Breast epithelium (tissue), 4 donors: ENCODE measurements around the gene BRD7. TPM values are rescaled to one million over a fixed set of nuclear protein-coding genes. Genes with fewer than 3 reads are reported as not detected.
"Not testable (repeated sequence)": the region's sequence is repeated elsewhere in the genome, so short reads cannot be mapped to it uniquely, and the experiment has no call there.

ENCODE experiments used
- DNase-seq, 2 donors: peaks; one replicate each; pipeline ENCODE4 v3.0.0-alpha.2; 2019; ENCODE audit warnings: low spot score in 2 of 2
- H3K27ac ChIP-seq, 2 donors: fragments of 200-600 bp; sonication (generic) in 1 of 2; one replicate each; pipeline ENCODE4 v1.5.1; 2016 to 2019; ENCODE audit warnings: mild to moderate bottlenecking in 1 of 2
- H3K27me3 ChIP-seq, 2 donors: fragments of 200-600 bp; sonication (generic) in 1 of 2; one replicate each; pipeline versions ENCODE4 v1.5.1 to v1.6.0; 2017 to 2019; ENCODE audit warnings: control low read depth in 1 of 2, mild to moderate bottlenecking in 1 of 2
- H3K36me3 ChIP-seq: fragments of 200-600 bp; one replicate; pipeline ENCODE4 v1.5.1; 2019
- H3K4me1 ChIP-seq, 2 donors: fragments of 200-600 bp; sonication (generic); one replicate each; pipeline ENCODE4 v1.5.1; 2016 to 2019; ENCODE audit warnings: control low read depth in 1 of 2
- H3K4me3 ChIP-seq, 3 donors: fragments of 200-600 bp; sonication (generic); 1 replicate in 2 of 3; 2 replicates in 1 of 3; pipeline ENCODE4 v1.5.1; 2016 to 2019; ENCODE audit warnings: mild to moderate bottlenecking in 3 of 3, moderate library complexity in 2 of 3
- H3K9me3 ChIP-seq, 2 donors: fragments of 200-600 bp; sonication (generic) in 1 of 2; one replicate each; pipeline ENCODE4 v1.5.1; 2016 to 2019; ENCODE audit warnings: control low read depth in 1 of 2
- CTCF ChIP-seq, 3 donors: fragments of 450-650 bp; IDR thresholded peaks; one replicate each; pipeline ENCODE4 v1.5.1; 2016 to 2017; ENCODE audit warnings: antibody characterized with exemption in 3 of 3, mild to moderate bottlenecking in 3 of 3, moderate library complexity in 3 of 3
- POLR2A ChIP-seq: fragments of 450-650 bp; IDR thresholded peaks from one replicate; pipeline ENCODE4 v1.6.1; 2016; ENCODE audit warnings: antibody characterized with exemption, mild to moderate bottlenecking, moderate library complexity
- POLR2AphosphoS5 ChIP-seq, 3 donors: sonication (generic); formaldehyde crosslinking; IDR thresholded peaks; one replicate each; pipeline ENCODE4 v1.6.1; 2017; ENCODE audit warnings: antibody characterized with exemption in 3 of 3
- intact Hi-C: fragments of 100-400 bp; cut with DNase I; formaldehyde crosslinking; loops from one replicate; pipeline ENCODE4 v1.15.1; 2023; ENCODE audit warnings: low total_unique reads
- total RNA-seq, 3 donors: library from RNA; depleted of rRNA; stranded (reverse); fragments of >200 nt; gene quantifications; one replicate each; pipeline ENCODE4 v1.1.0, GENCODE V29; 2016

Gene BRD7
- total RNA-seq, 3 donors from 2014 or later: 42.0 to 53.9 (median 43.0) TPM

DNA sequence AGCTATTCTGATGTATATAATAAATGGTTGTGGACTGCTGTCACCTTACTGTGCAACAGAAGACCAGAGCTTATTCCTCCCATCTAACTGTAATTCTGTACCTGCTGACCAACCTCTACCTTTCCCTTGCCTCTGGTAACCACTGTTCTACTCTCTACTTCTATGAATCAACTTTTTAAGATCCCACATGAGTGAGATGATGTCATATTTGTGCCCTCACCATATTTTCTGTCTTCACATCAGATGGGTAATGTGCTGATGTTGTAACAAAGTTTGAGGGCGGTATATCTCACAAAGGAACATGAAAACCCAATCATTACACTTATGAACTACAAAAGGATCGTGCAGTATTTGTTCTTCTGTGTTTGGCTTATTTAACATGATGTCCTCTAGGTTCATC lies 16.8 kb downstream of the BRD7 start:
- H3K4me1 ChIP-seq: no peaks in the 10 kb centered on the region
- no peak overlapping the region for H3K4me3 ChIP-seq
- no peaks in the 10 kb centered on the region for H3K9me3 ChIP-seq
- DNase-seq: no peak
- no peak for TF ChIP-seq POLR2AphosphoS5 (IDR thresholded peaks at IDR 0.05)
- TF ChIP-seq POLR2A: no peak
- no peaks in the 10 kb centered on the region for H3K27me3 ChIP-seq
- intact Hi-C loops: no loop called here
- no peak overlapping the region for H3K27ac ChIP-seq
- H3K36me3 ChIP-seq: no peaks in the 10 kb centered on the region

GRCh38 chr16:50351116-50351515 lies 17.7 kb downstream of the BRD7 start:
- H3K27me3 ChIP-seq: no peaks in the 10 kb centered on the region
- H3K4me1 ChIP-seq: no peaks in the 10 kb centered on the region
- intact Hi-C loops: no loop called here

DNA sequence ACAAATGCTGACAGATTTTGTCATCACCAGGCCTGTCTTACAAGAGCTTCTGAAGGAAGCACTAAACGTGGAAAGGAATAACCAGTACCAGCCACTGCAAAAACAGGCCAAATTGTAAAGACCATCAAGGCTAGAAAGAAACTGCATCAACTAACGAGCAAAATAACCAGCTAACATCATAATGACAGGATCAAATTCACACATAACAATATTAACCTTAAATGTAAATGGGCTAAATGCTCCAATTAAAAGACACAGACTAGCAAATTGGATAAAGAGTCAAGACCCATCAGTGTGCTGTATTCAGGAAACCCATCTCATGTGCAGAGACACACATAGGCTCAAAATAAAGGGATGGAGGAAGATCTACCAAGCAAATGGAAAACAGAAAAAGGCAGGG lies 23.6 kb downstream of the BRD7 start:
- H3K4me1 ChIP-seq, intact Hi-C loops, H3K4me3 ChIP-seq, H3K9me3 ChIP-seq, DNase-seq, H3K27me3 ChIP-seq, H3K36me3 ChIP-seq, H3K27ac ChIP-seq: not testable (repeated sequence)

More at GRCh38 chr16:50351116-50351515, 17.7 kb downstream of the BRD7 start:
- no peak for DNase-seq
- no peaks in the 10 kb centered on the region for H3K36me3 ChIP-seq
- no peak for TF ChIP-seq POLR2A
- TF ChIP-seq CTCF (IDR thresholded peaks at IDR 0.05): no peak
- TF ChIP-seq POLR2AphosphoS5 (IDR thresholded peaks at IDR 0.05): no peak
- H3K4me3 ChIP-seq: no peak overlapping the region
- no peak overlapping the region for H3K27ac ChIP-seq
- H3K9me3 ChIP-seq: no peaks in the 10 kb centered on the region

GRCh38 chr16:50343566-50343965 lies 25.2 kb downstream of the BRD7 start:
- intact Hi-C loops: not testable (repeated sequence)

GRCh38 chr16:50340578-50340977 lies 28.2 kb downstream of the BRD7 start:
- TF ChIP-seq CTCF (IDR thresholded peaks at IDR 0.05) (no peak), POLR2A (no peak), POLR2AphosphoS5 (IDR thresholded peaks at IDR 0.05) (no peak)
- H3K4me1 ChIP-seq: no peaks in the 10 kb centered on the region
- no peaks in the 10 kb centered on the region for H3K9me3 ChIP-seq
- H3K27ac ChIP-seq: no peak overlapping the region
- no peaks in the 10 kb centered on the region for H3K27me3 ChIP-seq
- DNase-seq: no peak
- intact Hi-C loops: no loop called here
- no peaks in the 10 kb centered on the region for H3K36me3 ChIP-seq
- H3K4me3 ChIP-seq: no peak overlapping the region

More at GRCh38 chr16:50343566-50343965, 25.2 kb downstream of the BRD7 start:
- DNase-seq, H3K4me3 ChIP-seq, H3K27me3 ChIP-seq, H3K9me3 ChIP-seq, H3K27ac ChIP-seq, H3K36me3 ChIP-seq, H3K4me1 ChIP-seq: not testable (repeated sequence)

- Histone ChIP-seq H3K4me1 (no peaks in the 10 kb centered on the region), H3K9me3 (no peaks in the 10 kb centered on the region), H3K4me3 (no peak overlapping the region), H3K36me3 (no peaks in the 10 kb centered on the region), H3K27ac (no peak overlapping the region), H3K27me3 (no peaks in the 10 kb centered on the region)
- TF ChIP-seq POLR2AphosphoS5 (IDR thresholded peaks at IDR 0.05) (no peak), CTCF (IDR thresholded peaks at IDR 0.05) (no peak), POLR2A (no peak)
- intact Hi-C loops: no loop called here
- no peak for DNase-seq
Observed at GRCh38 chr16:50338371-50339231, 30.2 kb downstream of the BRD7 start.
